PC-3 (cell line): ENCODE measurements around the gene UHRF1. TPM values are rescaled to one million over a fixed set of nuclear protein-coding genes. Genes with fewer than 3 reads are reported as not detected.

Experiments used
- ATAC-seq: fragments of 200-7000 bp; cut with Tn5 transposase; 2 replicates; pipeline ENCODE4 v1.9.1; 2020; ENCODE audit warnings: mild to moderate bottlenecking, moderate library complexity
- BruUV-seq: library from RNA; stranded (reverse); fragments of 400-500 nt; replicated peaks from 2 replicates; lab custom pipeline; 2021; lab: Mats Ljungman, UMichigan
- CTCF ChIA-PET: fragments of 300-600 bp; sonication (Branson Sonifier 250); formaldehyde crosslinking; loops from one replicate; lab custom pipeline; 2022; ENCODE audit warnings: antibody characterized with exemption; lab: Charles Lee
- POLR2A ChIA-PET: fragments of 300-600 bp; sonication (Branson Sonifier 250); formaldehyde crosslinking; loops from one replicate; lab custom pipeline; 2022; ENCODE audit warnings: antibody characterized with exemption; ENCODE audit not compliant: unreplicated experiment; lab: Charles Lee
- DNase-seq: peaks from one replicate; pipeline ENCODE4 v3.0.0-alpha.2; 2015
- H2AFZ ChIP-seq: fragments of 300-600 bp; sonication (generic); 2 replicates; pipeline ENCODE4 v1.6.0; 2016; ENCODE audit warnings: antibody characterized with exemption, low read length
- H3F3A ChIP-seq: fragments of 300-600 bp; sonication (generic); one replicate; pipeline ENCODE4 v1.6.0; 2017; ENCODE audit warnings: antibody characterized with exemption, low read length, control low read depth, mild to moderate bottlenecking; ENCODE audit not compliant: unreplicated experiment
- H3K27ac ChIP-seq: fragments of 300-600 bp; sonication (generic); 2 replicates; pipeline ENCODE4 v1.5.1; 2016; ENCODE audit warnings: mild to moderate bottlenecking, low read length
- H3K27me3 ChIP-seq: fragments of 300-600 bp; sonication (generic); 2 replicates; pipeline ENCODE4 v1.6.1; 2016; ENCODE audit warnings: low read length, mixed read lengths
- H3K36me3 ChIP-seq: fragments of 300-600 bp; sonication (generic); 2 replicates; pipeline ENCODE4 v1.6.1; 2016; ENCODE audit warnings: low read depth, mixed run types, low read length, mixed read lengths
- H3K4me1 ChIP-seq: fragments of 300-600 bp; sonication (generic); 2 replicates; pipeline ENCODE4 v1.5.1; 2016; ENCODE audit warnings: low read length; ENCODE audit not compliant: insufficient read depth
- H3K4me2 ChIP-seq: fragments of 300-600 bp; sonication (generic); 2 replicates; pipeline ENCODE4 v1.6.0; 2016; ENCODE audit warnings: low read length
- H3K4me3 ChIP-seq: fragments of 300-600 bp; sonication (generic); 2 replicates; pipeline ENCODE4 v1.5.1; 2016; ENCODE audit warnings: mild to moderate bottlenecking, low read length, mixed read lengths
- H3K79me2 ChIP-seq: fragments of 300-600 bp; sonication (generic); 2 replicates; pipeline ENCODE4 v1.6.1; 2017; ENCODE audit warnings: low read length, mixed read lengths
- H3K9ac ChIP-seq: fragments of 300-600 bp; sonication (generic); 2 replicates; pipeline ENCODE4 v1.6.0; 2016; ENCODE audit warnings: mild to moderate bottlenecking, low read length
- H3K9me2 ChIP-seq: fragments of 300-600 bp; sonication (generic); replicated peaks from 2 replicates; pipeline ENCODE4 v1.6.1; 2016; ENCODE audit warnings: mixed run types, low read length, mixed read lengths
- H3K9me3 ChIP-seq: fragments of 300-600 bp; sonication (generic); 2 replicates; pipeline ENCODE4 v1.6.1; 2016; ENCODE audit warnings: low read length, mixed read lengths
- H4K20me1 ChIP-seq: fragments of 300-600 bp; sonication (generic); 2 replicates; pipeline ENCODE4 v1.6.1; 2016; ENCODE audit warnings: low read length, mixed read lengths
- EZH2 ChIP-seq: fragments of 300-600 bp; sonication (generic); IDR thresholded peaks from one replicate; pipeline ENCODE4 v1.6.1; 2017; ENCODE audit warnings: antibody characterized with exemption, mild to moderate bottlenecking, low read length; ENCODE audit not compliant: unreplicated experiment
- EZH2phosphoT487 ChIP-seq: fragments of 300-600 bp; sonication (generic); IDR thresholded peaks from 2 replicates; pipeline ENCODE4 v1.6.1; 2018; ENCODE audit warnings: mild to moderate bottlenecking, antibody characterized with exemption, low read length, borderline replicate concordance
- intact Hi-C: fragments of 100-400 bp; cut with micrococcal nuclease; formaldehyde crosslinking; loops from 2 replicates; pipeline ENCODE4 v1.9.0; 2023
- total RNA-seq: library from RNA; depleted of rRNA; stranded (reverse); fragments of >200 nt; gene quantifications from 2 replicates; pipeline ENCODE4 v1.2.3, GENCODE V29; 2014
- TF ChIP-seq, protein P1 (sequence below): fragments of 300-600 bp; sonication (generic); conservative IDR thresholded peaks from 2 replicates; pipeline ENCODE4 v1.5.1; 2017; ENCODE audit warnings: antibody characterized with exemption, low read depth, mild to moderate bottlenecking, low read length

The UHRF1 gene
- total RNA-seq, 1 experiment from 2014 or later, result 163 TPM

DNA sequence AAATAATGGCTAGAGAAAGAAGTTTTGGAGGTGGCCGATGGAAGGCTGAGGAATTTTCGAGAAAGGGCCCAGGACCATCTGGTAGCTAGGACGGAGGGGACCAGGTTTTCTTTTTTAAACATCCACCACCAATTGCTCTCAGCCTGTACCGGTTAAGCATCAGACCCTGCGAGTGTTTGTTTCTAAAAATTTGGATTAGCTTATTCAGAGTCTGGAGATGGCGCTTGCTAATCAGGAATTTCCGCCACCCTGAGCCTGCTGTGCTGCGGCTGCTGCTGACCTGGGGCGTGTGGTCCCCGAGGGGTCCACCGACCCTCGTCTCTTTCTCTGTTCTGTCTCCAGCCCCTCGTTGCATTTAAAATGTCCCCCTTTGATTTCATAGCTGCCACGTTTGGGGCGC is 2.0 kb downstream of the UHRF1 start:
- TF ChIP-seq EZH2, result no peak
- TF ChIP-seq, protein P1, sequence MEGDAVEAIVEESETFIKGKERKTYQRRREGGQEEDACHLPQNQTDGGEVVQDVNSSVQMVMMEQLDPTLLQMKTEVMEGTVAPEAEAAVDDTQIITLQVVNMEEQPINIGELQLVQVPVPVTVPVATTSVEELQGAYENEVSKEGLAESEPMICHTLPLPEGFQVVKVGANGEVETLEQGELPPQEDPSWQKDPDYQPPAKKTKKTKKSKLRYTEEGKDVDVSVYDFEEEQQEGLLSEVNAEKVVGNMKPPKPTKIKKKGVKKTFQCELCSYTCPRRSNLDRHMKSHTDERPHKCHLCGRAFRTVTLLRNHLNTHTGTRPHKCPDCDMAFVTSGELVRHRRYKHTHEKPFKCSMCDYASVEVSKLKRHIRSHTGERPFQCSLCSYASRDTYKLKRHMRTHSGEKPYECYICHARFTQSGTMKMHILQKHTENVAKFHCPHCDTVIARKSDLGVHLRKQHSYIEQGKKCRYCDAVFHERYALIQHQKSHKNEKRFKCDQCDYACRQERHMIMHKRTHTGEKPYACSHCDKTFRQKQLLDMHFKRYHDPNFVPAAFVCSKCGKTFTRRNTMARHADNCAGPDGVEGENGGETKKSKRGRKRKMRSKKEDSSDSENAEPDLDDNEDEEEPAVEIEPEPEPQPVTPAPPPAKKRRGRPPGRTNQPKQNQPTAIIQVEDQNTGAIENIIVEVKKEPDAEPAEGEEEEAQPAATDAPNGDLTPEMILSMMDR, result no peak
- TF ChIP-seq EZH2phosphoT487, result no peak
- peak; percentile 36 for DNase-seq
- Histone ChIP-seq H3K9ac (peak overlapping the region; percentile 95), H4K20me1 (peaks cover 25% of the 10 kb centered on the region), H3K4me2 (peak overlapping the region; percentile 96), H3K4me1 (peaks cover 59% of the 10 kb centered on the region), H3K36me3 (peaks cover 22% of the 10 kb centered on the region; the same call in 1 of the 2 replicates), H3F3A (peaks cover 15% of the 10 kb centered on the region), H3K27ac (peak overlapping the region; percentile 81), H3K4me3 (peak overlapping the region; percentile 78), H3K9me3 (no peaks in the 10 kb centered on the region), H3K9me2 (no peaks in the 10 kb centered on the region), H3K27me3 (no peaks in the 10 kb centered on the region), H3K79me2 (peaks cover 60% of the 10 kb centered on the region), H2AFZ (peak overlapping the region; percentile 64)
- intact Hi-C loops, result loop anchor here (1.0 kb wide), 1 partner anchor 39 kb away; no protein-coding TSS in a partner anchor
- CTCF ChIA-PET, result interaction anchor here (0.6 to 2.5 kb wide), 11 partner anchors 36 to 215 kb away, joined by 3 to 40 read pairs (median 5); partner anchors contain the start of genes KDM4B and PLIN3
- POLR2A ChIA-PET, result interaction anchor here (0.5 to 0.8 kb wide), 2 partner anchors 39 kb away, joined by 5 to 6 read pairs; no protein-coding TSS in a partner anchor
- ATAC-seq, result no peak
- TSS peak; percentile 79 for BruUV-seq

- Histone ChIP-seq H4K20me1 (peaks cover 31% of the 10 kb centered on the region), H3K9ac (peak overlapping the region; percentile 95), H3F3A (peaks cover 15% of the 10 kb centered on the region), H2AFZ (peak overlapping the region; percentile 64), H3K27me3 (no peaks in the 10 kb centered on the region), H3K36me3 (peaks cover 25% of the 10 kb centered on the region; the same call in 1 of the 2 replicates), H3K27ac (peak overlapping the region; percentile 81), H3K79me2 (peaks cover 67% of the 10 kb centered on the region), H3K9me3 (no peaks in the 10 kb centered on the region), H3K4me2 (peak overlapping the region; percentile 96), H3K9me2 (no peaks in the 10 kb centered on the region), H3K4me1 (peaks cover 59% of the 10 kb centered on the region), H3K4me3 (peak overlapping the region; percentile 78)
- ATAC-seq (peak; percentile 59), DNase-seq (peak; percentile 99)
- TF ChIP-seq EZH2phosphoT487 (no peak), EZH2 (no peak)
- TF ChIP-seq, protein P1, result peak; percentile 88
- intact Hi-C loops, result loop anchor here (1.0 to 2.0 kb wide), 5 partner anchors 40 to 119 kb away; no protein-coding TSS in a partner anchor
- ChIA-PET POLR2A (interaction anchor here (0.6 to 1.0 kb wide), 4 partner anchors 40 to 60 kb away, joined by 3 to 5 read pairs (median 4); partner anchors contain the start of gene PLIN3), CTCF (interaction anchor here (0.5 to 2.5 kb wide), 14 partner anchors 37 to 134 kb away, joined by 3 to 40 read pairs (median 4); partner anchors contain the start of gene KDM4B)
- BruUV-seq, result no TSS peak
Measured at GRCh38 chr19:4911786-4912672, 2.7 kb downstream of the UHRF1 start.
